Tibial artery (tissue), 4 donors: ENCODE results near the gene PLPP7.

ENCODE experiments used
- DNase-seq, 2 donors: peaks; one replicate each; pipeline ENCODE4 v3.0.0-alpha.2; 2019
- H3K27ac ChIP-seq, 2 donors: fragments of 200-600 bp; sonication (generic) in 1 of 2; 1 replicate in 1 of 2; 2 replicates in 1 of 2; pipeline ENCODE4 v1.5.1; 2018 to 2019; ENCODE audit warnings: mild to moderate bottlenecking in 1 of 2
- H3K27me3 ChIP-seq, 2 donors: fragments of 200-600 bp; sonication (generic) in 1 of 2; one replicate each; pipeline versions ENCODE4 v1.5.1 to v1.6.0; 2016 to 2019
- H3K36me3 ChIP-seq, 3 donors: fragments of 200-600 bp; sonication (generic) in 2 of 3; one replicate each; pipeline ENCODE4 v1.5.1; 2016 to 2019; ENCODE audit warnings: mild to moderate bottlenecking in 2 of 3
- H3K4me1 ChIP-seq, 4 donors: fragments of 200-600 bp; sonication (generic) in 2 of 4; 1 replicate in 3 of 4; 2 replicates in 1 of 4; pipeline ENCODE4 v1.5.1; 2016 to 2019
- H3K4me3 ChIP-seq, 2 donors: fragments of 200-600 bp; sonication (generic) in 1 of 2; 1 replicate in 1 of 2; 2 replicates in 1 of 2; pipeline ENCODE4 v1.5.1; 2018 to 2019; ENCODE audit warnings: mild to moderate bottlenecking in 2 of 2
- H3K9me3 ChIP-seq, 3 donors: fragments of 200-600 bp; sonication (generic) in 1 of 3; one replicate each; pipeline ENCODE4 v1.5.1; 2016 to 2019
- CTCF ChIP-seq, 2 experiments: fragments of 200-600 bp in 1 of 2; fragments of 450-650 bp in 1 of 2; IDR thresholded peaks; one replicate each; pipeline ENCODE4 v1.5.1; 2017 to 2019; ENCODE audit warnings: antibody characterized with exemption in 2 of 2, mild to moderate bottlenecking in 1 of 2, moderate library complexity in 1 of 2
- intact Hi-C: fragments of 100-400 bp; cut with DNase I; formaldehyde crosslinking; loops from one replicate; pipeline ENCODE4 v1.15.0; 2023; ENCODE audit warnings: low total_unique reads

The PLPP7 gene

GRCh38 chr9:131358556-131358955, 69.0 kb downstream of the PLPP7 start:
- no peak for TF ChIP-seq CTCF (IDR thresholded peaks at IDR 0.05)
- H3K36me3 ChIP-seq = no peaks in the 10 kb centered on the region
- intact Hi-C loops = no loop called here

More at GRCh38 chr9:131358556-131358955, 69.0 kb downstream of the PLPP7 start:
- DNase-seq = no peak
- Histone ChIP-seq H3K4me1 (peaks cover 0 to 5% (median 0%) of the 10 kb centered on the region in 4 donors), H3K9me3 (no peaks in the 10 kb centered on the region), H3K4me3 (no peak overlapping the region), H3K27ac (no peak overlapping the region), H3K27me3 (no peaks in the 10 kb centered on the region)
